ENCODE data around the gene PCNX1.
"Not testable (repeated sequence)": the region's sequence is repeated elsewhere in the genome, so short reads cannot be mapped to it uniquely, and the experiment has no call there.

The PCNX1 gene

DNA sequence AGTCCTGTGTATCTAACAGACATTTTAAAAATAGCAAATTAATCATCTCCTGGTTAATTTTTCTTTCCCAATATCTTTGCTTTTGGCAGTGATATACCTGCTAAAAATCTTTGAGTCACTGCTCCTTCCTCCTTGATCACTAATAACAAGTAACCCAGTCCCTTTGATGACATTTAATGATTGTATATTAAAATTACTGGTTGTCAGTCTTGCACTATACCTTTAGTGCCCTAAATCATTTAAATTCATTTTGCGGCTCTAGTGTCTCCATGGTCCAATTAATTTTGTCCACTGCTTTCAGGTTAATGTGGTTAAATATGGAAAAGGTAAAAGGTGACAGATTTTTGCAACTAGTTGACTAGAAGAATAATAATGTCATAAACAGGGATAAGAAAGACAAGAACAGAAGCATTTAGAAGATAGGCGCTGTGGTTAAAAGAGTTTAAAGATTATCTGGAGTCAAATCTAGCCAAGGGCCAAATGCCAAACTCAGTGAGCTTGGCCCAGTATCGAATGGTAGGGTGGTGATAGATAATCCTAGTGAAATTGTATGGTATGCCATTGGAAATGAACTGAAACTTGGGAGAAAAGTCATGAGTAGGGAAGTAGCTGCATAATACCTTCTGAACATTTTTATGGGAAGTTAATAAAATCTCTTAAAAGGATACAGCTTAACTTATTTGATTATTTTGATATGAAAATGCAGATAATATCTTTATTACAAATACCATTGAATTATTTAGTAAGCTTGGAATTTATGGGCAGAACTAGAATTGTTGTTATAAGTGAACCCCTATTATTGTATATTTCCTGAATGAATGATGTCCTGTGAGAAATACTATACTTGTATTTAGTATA, 115.0 kb downstream of the PCNX1 start:
- DNase-seq: no peak

DNA sequence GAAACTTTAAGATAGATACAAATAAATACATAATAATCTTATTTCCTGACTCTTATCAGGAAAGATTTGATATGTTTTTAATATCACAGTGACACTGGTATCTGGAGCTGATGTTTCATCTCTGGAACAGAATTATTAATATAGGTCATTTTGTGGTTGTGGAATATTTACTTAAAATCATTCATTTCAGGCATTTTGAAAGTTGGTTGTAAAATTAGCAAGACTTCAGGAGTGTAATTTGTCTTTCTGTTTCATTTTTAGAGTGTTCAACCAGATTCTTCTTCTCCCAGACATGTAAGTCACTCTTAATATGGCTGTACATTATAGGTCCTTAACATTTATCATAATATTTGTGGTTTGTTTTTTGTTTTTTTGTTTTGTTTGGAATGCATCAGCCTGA, 115.7 kb downstream of the PCNX1 start:
- DNase-seq: no peak

DNA sequence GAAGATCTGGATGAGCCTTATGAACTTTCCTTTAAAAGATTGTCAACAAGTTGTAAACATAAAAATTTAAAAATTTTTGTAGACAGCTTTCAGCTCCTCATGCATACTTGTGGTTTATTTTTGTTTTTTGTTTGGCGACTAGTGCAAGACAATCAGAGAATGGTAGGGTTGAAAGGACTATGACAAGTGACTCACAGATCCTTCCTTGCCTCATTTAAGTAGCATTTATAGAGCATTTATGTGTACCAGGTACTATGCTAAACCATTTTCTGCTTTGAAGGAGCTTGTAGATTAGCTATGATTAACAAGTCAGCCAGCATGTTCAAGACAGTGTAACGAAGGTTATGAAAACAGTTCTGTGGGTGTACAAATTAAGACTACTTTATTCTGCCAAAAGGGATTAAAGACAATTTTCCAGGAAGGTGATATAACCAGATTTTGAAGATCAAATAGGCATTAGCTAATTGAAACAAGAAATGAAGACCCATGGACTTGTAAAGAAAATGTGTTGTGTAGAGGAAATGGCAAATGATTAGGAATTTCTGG, 122.0 kb downstream of the PCNX1 start:
- DNase-seq: no peak

DNA sequence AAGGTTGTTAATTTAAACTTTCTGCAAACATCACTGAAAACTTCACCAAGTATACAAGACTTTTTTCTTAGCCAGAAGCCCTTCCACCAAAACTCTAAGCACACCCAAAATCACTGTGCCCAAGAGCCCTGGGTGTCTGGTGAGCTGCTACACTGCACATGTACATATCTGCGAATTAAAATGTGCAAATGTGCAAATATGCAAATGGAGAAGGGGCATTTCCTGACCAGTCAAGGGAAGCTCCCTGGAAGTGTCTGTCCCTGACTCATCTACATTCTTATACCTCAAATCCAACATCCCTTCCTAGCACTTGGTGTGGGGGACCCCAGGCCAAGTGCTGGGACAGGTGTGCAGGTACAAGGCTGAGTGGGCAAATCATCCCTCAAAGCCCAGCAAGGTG, 123.7 kb downstream of the PCNX1 start:
- DNase-seq: no peak

DNA sequence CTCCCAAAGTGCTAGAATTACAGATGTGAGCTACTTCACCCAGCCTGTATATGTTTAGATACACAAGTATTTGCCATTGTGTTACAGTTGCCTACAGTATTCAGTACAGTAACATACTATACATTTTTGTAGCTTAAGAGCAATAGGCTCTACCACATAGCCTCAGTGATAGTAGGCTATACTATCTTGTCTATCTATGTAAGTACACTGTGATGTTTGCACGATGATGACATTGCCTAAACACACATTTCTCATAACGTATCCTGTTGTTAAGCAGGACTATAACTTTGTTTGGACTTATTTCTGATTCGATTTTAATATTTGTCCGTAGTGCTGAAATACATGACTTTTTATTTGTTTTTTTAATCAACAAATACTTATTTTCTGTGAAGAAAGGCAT, 129.2 kb downstream of the PCNX1 start:
- no peak for DNase-seq

DNA sequence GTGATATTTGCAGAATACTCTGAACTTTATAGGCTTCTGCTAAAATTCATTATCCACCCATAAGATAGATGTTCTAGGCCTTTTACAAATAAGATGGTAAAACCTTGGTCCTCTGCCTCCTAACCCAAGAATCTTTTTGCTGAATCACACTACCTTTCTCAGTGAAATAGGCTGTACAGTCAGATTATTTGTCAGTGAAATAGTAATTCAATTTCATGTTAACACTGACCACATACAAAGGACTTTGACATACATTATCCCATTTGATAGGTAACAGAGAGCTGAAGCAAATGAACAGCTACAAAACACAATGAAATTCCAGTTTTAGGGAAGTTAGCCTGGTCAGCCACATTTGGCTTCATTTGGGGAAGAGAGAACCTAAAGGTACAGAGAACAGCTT, 141.1 kb downstream of the PCNX1 start:
- no peak for DNase-seq

DNA sequence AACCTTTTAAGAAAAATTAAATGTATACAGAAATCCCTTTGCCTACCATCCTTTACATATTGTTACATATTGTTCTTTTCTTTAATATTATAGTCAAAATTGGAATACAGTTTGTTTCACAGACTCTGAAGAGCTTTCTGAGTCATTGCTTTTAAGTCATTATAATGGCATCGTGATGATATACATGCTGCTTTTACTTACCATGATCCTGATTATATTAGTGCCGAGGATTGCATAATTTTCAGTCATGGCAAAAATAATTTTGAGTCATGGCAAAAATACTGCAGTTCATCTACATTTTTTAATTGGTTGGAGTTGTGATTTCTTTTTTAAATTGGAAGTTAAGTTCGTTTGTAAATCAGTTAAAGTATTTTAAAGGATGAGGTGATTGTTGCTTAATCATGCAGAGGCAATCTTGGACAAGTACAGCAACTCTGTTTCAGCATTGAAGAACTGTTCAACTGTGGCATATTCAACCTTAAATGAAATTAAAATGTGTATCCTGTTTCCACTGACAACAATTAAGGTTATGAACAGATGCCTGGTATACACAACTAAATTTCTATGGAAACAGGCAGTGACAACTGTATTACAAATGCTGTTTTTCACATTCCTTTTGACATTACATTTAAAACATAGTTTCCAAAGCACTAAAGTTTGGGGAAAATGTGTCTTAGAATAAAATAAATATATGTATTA, 142.3 kb downstream of the PCNX1 start:
- DNase-seq: no peak

DNA sequence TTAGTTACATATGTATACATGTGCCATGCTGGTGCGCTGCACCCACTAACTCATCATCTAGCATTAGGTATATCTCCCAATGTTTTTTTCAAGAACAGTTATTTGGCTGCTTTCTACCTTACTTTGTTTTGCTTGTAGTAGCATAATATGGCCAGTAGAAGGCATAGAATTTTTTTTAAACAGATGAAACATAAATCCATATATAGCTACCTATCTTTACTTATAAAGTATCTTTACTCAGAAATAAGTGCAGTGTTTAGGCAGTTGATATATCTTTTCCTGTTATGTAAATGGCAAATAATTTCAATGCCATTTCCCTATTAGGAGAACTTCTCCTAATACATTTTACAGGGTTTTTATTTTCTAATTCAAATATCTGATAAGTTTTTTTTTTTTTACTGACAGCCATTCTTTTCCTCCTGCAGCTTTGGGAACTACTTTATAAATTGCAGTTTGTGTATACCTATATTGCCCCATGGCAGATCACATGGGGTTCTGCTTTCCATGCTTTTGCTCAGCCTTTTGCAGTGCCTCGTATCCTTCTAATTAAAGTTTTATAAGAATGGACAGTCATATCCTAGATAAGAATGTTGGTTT, 143.1 kb downstream of the PCNX1 start:
- no peak for DNase-seq

DNA sequence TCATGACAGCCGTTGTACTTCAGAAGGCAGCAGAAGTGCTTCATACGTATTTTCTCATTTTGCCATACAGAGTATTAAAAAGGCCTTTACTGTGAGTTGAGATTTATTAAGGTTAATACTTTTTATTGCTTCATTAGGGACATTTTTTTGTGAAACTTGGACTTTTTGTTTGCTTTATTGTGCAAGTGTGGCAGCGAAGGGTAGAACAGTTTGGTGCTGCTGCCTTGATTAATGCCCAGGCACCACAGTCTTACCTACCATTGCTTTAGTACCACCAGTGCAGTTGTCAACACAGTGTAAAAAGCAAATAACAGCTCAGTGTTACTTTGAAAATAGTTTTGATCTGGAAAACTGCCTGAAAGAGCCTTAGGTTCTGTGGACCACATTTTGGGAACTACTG, 147.4 kb downstream of the PCNX1 start:
- no peak for DNase-seq

DNA sequence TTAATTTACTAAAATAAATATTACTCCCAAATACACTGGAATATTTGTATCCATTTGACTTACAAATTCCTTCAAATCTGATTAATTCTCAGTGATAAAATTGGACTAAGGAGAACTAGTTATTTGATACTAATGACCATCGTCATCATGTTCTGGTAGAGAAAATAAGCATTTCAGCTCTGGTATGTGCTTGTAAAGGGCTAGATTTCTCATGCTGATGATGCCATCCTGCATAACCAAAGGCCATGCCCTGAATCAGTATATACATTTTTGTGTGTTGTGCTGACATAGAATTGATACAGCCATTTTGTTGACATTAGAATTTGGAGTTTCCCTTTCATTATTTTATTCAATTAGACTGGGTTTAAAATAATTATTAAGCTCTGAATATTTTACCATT, 148.9 kb downstream of the PCNX1 start:
- DNase-seq: no peak

DNA sequence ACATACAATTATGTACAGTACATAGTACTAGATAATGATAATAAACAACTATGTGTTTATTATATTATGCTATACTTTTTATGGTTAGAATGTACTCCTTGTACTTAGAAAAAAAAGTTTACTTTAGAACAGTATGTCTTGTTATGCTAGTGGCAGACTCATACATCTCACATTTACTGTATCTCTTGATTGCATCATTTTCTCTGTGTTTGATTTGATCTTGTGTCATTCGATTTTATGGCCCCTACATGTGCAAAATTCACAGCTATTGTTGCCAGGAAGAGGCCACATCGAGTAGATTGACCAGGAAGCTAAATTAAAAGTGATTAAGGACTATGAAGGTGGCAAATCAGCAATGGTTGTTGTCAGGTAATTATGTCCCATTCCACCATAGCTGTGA, 153.0 kb downstream of the PCNX1 start:
- DNase-seq: no peak

DNA sequence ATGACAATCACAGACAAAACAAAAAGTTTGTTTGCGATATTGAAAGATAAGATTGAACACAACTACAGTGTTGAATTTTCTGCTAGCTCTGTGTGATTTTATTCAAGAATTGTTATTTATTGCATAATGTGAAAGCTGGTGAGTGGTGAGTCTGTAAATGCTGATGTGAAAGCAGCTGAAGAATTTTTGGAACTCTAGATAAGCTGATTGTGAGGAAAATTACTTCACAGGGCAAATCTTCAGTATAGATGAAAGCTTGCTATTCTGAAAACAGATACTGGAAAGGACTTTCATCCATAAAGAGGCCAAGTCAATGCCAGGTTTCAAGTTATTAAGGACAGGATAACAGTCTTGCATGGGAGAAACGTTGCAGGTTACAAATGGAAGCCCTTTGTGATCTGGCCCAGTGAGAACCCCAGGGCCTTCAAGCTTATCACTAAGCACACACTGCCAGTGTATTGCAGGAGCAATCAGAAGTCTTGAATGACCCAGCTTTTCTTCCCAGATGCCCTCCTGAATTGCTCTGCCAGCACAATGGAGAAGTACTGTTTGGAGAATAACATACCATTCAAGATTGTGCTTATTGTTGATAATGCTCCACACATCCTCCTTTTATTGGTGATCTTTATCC, 153.7 kb downstream of the PCNX1 start:
- no peak for DNase-seq

DNA sequence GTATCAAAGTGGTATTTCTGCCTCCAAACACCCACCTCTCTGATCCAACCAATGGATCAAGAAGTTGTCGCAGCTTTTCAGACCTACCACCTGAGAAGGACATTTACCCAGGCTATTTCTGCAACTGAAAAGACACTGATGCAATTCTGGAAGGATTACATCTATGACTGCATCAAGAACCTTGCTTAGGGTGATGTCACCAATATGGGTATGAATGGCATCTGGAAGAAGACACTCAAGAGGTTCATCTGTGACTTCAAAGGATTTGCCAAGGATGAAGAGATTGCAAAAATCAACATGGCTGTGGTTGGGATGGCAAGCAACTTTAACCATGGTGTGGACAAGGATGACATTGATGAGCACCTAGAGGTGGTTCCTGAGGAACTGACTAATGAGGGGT, 154.2 kb downstream of the PCNX1 start:
- DNase-seq: no peak

DNA sequence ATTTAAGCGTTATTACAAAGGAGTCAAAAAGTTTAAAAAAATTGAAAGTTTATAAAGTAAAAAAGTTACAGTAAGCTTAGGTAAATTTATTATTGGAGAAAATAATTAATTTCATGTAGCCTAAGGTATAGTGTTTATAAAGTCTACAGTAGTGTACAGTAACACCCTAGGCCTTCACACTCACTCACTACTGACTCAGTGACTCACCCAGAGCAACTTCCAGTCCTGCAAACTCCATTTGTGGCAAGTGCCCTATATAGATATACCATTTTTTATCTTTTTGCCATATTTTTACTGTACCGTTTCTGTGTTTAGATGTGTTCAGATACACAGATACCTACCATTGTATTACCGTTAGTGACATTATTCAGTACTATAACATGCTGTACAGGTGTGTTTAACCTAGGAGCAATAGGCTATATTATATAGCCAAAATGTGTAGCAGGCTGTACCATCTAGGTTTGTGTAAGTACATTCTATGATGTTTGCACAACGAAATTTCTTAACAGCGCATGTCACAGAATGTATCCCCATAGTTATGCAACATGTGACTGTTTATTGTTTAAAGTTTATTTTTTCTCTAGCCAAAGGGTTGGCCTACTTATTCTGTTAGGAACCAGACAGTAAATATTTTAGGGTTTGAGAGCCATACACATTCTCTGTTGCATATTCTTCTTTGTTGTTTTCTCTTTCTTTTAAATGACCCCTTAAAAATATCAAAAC, 155.5 kb downstream of the PCNX1 start:
- no peak for DNase-seq

DNA sequence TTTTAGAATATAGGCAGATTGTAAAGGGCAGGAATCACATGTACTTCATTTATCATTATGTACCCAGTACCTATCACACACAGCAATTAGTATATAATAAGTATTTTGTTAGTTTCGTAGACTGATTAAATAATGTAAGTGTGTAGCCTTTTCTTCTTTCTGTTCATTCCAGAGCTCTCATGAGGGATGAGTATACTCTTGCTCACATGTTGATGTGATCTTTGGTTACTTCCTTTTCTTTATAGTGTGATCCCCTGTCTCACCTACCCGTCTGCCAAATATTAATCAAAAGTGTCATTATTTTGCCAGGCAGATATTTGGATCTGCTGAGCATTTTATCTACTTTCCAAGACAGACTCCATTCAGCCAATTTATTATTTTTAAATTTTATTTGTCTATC, 156.1 kb downstream of the PCNX1 start:
- no peak for DNase-seq

DNA sequence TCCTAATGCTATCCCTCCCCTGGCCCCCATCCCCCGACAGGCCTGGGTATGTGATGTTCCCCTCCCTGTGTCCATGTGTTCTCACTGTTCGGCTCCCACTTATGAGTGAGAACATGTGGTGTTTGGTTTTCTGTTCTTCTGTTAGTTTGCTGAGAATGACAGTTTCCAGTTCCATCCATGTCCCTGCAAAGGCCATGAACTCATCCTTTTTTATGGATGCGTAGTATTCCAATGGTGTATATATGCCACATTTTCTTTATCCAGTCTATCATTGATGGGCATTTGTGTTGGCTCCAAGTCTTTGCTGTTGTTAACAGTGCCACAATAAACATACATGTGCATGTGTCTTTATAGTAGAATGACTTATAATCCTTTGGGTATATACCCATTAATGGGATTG, 157.5 kb downstream of the PCNX1 start:
- not testable (repeated sequence) for DNase-seq

DNA sequence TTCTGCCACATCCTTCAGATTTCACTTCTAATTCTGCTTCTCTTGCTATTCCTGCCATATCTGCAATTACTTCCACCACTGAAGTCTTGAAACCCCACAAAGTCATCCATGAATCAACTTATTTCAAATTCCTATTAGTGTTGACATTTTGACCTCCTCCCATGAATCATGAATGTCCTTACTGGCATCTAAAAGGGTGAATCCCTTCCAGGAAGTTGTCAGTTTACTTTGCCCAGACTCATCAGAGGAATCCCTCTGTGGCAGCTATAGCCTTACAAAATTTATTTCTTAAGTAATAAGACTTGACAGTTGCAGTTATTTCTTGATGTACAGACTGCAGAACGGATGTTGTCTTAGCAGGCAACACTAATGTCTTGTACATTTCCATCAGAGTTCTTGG, 162.9 kb downstream of the PCNX1 start:
- no peak for DNase-seq

DNA sequence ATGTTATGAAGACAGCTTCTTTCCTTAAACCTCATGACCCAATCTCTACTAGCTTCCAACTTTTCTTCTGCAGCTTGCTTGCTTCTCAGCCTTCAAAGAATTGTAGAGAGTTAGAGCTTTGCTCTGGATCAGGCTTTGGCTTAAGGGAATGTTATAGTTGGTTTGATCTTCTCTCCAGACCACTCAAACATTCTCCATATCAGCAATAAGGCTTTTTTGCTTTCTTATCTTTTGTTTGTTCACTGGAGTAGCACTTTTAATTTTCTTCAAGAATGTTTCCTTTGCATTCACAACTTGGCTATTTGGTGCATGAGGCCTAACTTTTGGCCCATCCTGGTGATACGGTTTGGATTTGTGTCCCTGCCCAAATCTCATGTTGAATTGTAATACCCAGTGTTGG, 163.8 kb downstream of the PCNX1 start:
- no peak for DNase-seq

DNA sequence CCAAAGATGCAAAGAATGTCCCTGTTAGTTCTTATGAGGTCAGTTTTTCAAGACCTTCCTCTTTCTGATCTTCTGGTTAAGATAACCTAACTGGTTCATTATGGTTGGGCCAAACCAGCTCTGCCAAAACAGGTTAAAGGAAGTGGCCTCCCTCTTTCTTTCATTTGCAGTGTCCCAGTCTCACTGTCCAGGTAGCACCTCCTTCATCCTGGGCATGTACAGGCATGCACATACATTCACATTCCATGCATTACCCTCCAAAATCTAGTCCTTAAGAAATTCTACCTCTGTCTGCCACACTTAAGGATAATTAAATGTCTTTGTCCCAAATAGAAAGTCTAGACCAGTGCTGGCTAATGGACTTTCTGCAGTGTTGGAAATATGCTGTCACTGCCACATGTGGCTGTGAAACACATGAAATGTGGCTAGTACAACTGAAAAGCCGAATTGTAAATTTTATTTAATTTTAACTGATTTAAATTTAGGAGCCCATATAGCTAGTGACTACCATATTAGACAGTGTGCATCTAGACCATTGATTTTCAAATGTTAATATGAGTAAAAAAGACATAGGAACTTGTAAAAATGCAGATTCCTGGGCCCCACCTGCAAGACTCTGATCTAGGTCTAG, 169.3 kb downstream of the PCNX1 start:
- no peak for DNase-seq

DNA sequence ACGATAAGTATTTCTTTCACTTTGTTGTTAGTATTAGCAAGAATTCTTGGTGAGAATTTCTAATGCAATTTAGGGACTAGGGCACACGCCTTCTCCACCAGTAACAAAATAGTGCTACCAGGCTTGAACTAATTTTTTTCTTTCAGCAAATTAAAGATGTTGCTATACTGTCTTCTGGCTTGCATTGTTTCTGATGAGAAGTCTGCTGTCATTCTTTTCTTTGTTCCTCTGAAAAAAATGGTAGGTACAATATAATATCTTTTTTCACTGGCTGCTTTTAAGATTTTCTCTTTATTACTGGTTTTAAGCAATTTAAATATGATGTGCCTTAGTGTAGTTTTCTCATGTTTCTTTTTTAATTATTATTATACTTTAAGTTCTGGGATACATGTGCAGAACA, 171.2 kb downstream of the PCNX1 start:
- no peak for DNase-seq

DNA sequence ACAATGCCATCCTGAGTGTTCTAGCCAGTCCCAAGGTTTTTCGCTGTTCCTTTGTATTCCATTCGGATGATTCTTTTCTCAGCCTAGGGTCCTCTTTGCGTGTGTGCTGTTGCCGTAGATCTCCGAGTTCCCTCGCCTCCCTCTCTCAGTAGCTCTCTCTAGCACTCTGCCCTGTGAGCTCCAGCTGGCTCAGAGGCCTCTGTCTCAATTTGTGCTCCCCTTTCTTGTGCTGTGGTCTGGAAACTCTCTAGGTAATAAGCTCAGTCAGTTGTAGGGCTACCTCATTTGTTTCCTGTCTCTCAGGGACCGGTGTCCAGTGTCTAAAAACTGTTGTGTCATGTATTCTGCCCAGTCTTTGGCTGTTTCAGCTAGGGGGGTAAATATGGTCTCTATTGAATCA, 179.3 kb downstream of the PCNX1 start:
- DNase-seq: no peak

DNA sequence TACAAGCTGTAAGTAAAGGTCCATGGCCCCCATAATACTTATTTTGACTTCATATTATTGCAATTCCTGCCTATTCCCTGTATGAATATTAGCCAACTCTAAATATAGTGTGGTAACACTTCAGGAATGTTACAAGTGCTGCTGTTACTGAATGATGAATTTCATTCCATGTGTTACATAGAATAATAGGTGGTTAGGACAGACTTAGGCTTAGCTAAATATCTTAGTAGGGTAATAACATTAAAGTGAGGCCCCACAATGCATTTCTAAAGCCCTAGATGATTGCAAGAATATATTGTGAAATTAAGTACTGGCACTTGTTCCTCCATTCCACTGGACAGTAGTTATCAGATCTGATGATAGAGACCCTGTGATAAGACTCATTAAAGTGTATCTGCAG, 182.7 kb downstream of the PCNX1 start:
- DNase-seq: no peak

Measured in femur (tissue), 1 donor.